Gastrocnemius medialis (tissue), 4 donors: Measurements from ENCODE around the gene AMIGO1.

Experiments
- CTCF ChIP-seq, 5 experiments: fragments of 450-650 bp in 3 of 5; fragments of 200-600 bp in 2 of 5; sonication (generic) in 2 of 5; IDR thresholded peaks in 4 of 5; conservative IDR thresholded peaks in 1 of 5; 1 replicate in 4 of 5; 2 replicates in 1 of 5; pipeline ENCODE4 v1.5.1; 2016 to 2019; ENCODE audit warnings: antibody characterized with exemption in 5 of 5, mild to moderate bottlenecking in 3 of 5, moderate library complexity in 3 of 5
- POLR2A ChIP-seq, 2 donors: fragments of 450-650 bp; IDR thresholded peaks; one replicate each; pipeline ENCODE4 v1.6.1; 2017; ENCODE audit warnings: antibody characterized with exemption in 2 of 2, mild to moderate bottlenecking in 2 of 2, moderate library complexity in 2 of 2

GRCh38 chr1:109522026-109522425, 12.5 kb upstream of the AMIGO1 start:
- TF ChIP-seq CTCF (IDR thresholded peaks at IDR 0.05 in 4 of 5, conservative IDR thresholded peaks at IDR 0.05 in 1 of 5) = no peak
- TF ChIP-seq POLR2A (IDR thresholded peaks at IDR 0.05) = no peak
